Measurements from ENCODE around the gene FBXW11. TPM values are rescaled to one million over a fixed set of nuclear protein-coding genes. Genes with fewer than 3 reads are reported as not detected.

Gene FBXW11
- total and polyA plus RNA-seq, 12 donors, result 6.8 to 89.0 (median 60.3) TPM

- Histone ChIP-seq H3K36me3 (replicated peaks in 1 of 2) (no peaks in the 10 kb centered on the region), H3K27me3 (no peaks in the 10 kb centered on the region), H3K4me3 (peak overlapping the region in 1 of 4 donors; percentile 29), H3K27ac (peak overlapping the region in 2 of 5 donors; percentile 14 to 30), H3K4me1 (replicated peaks in 1 of 2) (peaks cover 37 to 67% of the 10 kb centered on the region in 2 donors), H3K9me3 (replicated peaks in 1 of 3) (no peaks in the 10 kb centered on the region)
- 66 to 70% (median 68%) methylated on average over 6 of the region's 6 CpGs for WGBS, 4 donors
- intact Hi-C loops (cut with DNase I), result loop anchor here in 1 of 2 donors (10.0 kb wide), 1 partner anchor 88 kb away; no protein-coding TSS in a partner anchor
- TF ChIP-seq POLR2A (IDR thresholded peaks at IDR 0.05) (no peak), CTCF (IDR thresholded peaks at IDR 0.05) (no peak)
- DNase-seq, result no peak
Observed at GRCh38 chr5:172002840-172003512, 3.5 kb downstream of the FBXW11 start.

GRCh38 chr5:172002310-172002709, 4.1 kb downstream of the FBXW11 start:
- peaks cover 31 to 60% of the 10 kb centered on the region in 2 donors for H3K4me1 ChIP-seq (replicated peaks in 1 of 2)
- intact Hi-C loops (cut with DNase I), result loop anchor here in 1 of 2 donors (10.0 kb wide), 1 partner anchor 88 kb away; no protein-coding TSS in a partner anchor

GRCh38 chr5:171999877-172000276, 6.6 kb downstream of the FBXW11 start:
- Histone ChIP-seq H3K36me3 (replicated peaks in 1 of 2) (no peaks in the 10 kb centered on the region), H3K27me3 (no peaks in the 10 kb centered on the region), H3K4me3 (no peak overlapping the region), H3K9me3 (replicated peaks in 1 of 3) (no peaks in the 10 kb centered on the region), H3K27ac (no peak overlapping the region), H3K4me1 (replicated peaks in 1 of 2) (peaks cover 28 to 65% of the 10 kb centered on the region in 2 donors)
- intact Hi-C loops (cut with DNase I), result loop anchor here in 1 of 2 donors (10.0 kb wide), 1 partner anchor 85 kb away; no protein-coding TSS in a partner anchor
- 87 to 93% (median 89%) methylated on average over 5 of the region's 5 CpGs for WGBS, 4 donors
- TF ChIP-seq POLR2A (IDR thresholded peaks at IDR 0.05) (no peak), CTCF (IDR thresholded peaks at IDR 0.05) (no peak)
- no peak for DNase-seq

More at GRCh38 chr5:172002310-172002709, 4.1 kb downstream of the FBXW11 start:
- Histone ChIP-seq H3K36me3 (replicated peaks in 1 of 2) (no peaks in the 10 kb centered on the region), H3K27me3 (no peaks in the 10 kb centered on the region), H3K27ac (peak overlapping the region in 1 of 5 donors; percentile 30), H3K4me3 (no peak overlapping the region), H3K9me3 (replicated peaks in 1 of 3) (no peaks in the 10 kb centered on the region)
- no peak for DNase-seq
- WGBS, 4 donors, result 36 to 42% (median 36%) methylated on average over 2 of the region's 2 CpGs
- TF ChIP-seq POLR2A (IDR thresholded peaks at IDR 0.05) (no peak), CTCF (IDR thresholded peaks at IDR 0.05) (peak in 4 of 6 experiments; percentile 11 to 36 (median 22))

GRCh38 chr5:171999100-171999499, 7.3 kb downstream of the FBXW11 start:
- 91 to 100% (median 96%) methylated on average over 2 of the region's 2 CpGs for WGBS, 4 donors
- TF ChIP-seq POLR2A (IDR thresholded peaks at IDR 0.05), result no peak
- no peak for TF ChIP-seq CTCF (IDR thresholded peaks at IDR 0.05)
- H3K4me1 ChIP-seq (replicated peaks in 1 of 2), result peaks cover 20 to 57% of the 10 kb centered on the region in 2 donors

More at GRCh38 chr5:171999100-171999499, 7.3 kb downstream of the FBXW11 start:
- no peak for DNase-seq
- Histone ChIP-seq H3K4me3 (no peak overlapping the region), H3K9me3 (replicated peaks in 1 of 3) (no peaks in the 10 kb centered on the region), H3K27me3 (no peaks in the 10 kb centered on the region), H3K36me3 (replicated peaks in 1 of 2) (no peaks in the 10 kb centered on the region), H3K27ac (no peak overlapping the region)
- intact Hi-C loops (cut with DNase I), result no loop called here

Data from adrenal gland (tissue), 12 donors.